NCI-H1694 treated with DMSO at 0.1 percent for 48 hours (cell line): Measurements from ENCODE around the gene NT5C3A.
A peak's percentile ranks its signal among the peaks of the same experiment; 100 is the strongest.
"Not testable (repeated sequence)": the region's sequence is repeated elsewhere in the genome, so short reads cannot be mapped to it uniquely, and the experiment has no call there.

ENCODE experiments used
- DNase-seq: peaks from one replicate; lab custom pipeline; 2025; lab: John Stamatoyannopoulos, UW

The NT5C3A gene

DNA sequence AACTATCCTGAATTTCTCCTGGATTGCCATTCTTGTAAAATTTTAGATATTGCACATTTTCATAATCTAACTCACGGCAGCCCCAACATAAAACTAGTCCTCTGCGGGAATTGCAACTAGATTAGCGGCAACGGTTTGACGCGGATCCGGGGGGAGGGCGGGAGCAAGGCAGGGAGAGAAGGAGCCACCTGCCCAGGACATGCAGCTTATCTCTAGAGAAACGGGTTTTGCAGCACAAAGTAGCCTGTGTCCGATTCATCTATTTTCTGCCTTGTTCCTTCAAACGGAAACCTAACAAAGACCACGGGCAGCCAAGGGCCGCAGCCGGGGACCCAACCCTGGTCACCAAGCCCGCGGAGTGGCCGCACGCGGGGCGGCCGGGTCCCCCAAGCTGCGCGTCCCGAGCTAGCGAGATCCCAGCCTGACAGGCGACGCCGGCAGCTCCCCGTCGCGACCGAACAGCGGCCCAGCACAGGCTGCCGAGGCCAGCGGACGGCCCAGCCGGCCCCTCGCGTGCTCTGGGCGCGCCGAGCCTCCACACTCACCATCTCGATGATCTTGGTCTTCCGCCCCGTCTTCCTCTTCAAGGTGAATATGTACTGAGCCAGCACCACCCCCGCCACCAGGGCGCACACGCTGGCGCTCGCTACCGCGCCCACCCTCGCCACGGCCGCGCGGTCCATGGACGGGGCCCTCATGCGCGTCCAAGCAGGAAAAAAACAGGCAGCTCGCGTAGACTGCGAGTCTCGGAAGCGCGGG, at the start of gene NT5C3A:
Gene NT5C3A (minus strand): TSS at position 754 of the 759 bp plus-strand sequence. CDS start 71 bp downstream, at position 683.
- no peak for DNase-seq

DNA sequence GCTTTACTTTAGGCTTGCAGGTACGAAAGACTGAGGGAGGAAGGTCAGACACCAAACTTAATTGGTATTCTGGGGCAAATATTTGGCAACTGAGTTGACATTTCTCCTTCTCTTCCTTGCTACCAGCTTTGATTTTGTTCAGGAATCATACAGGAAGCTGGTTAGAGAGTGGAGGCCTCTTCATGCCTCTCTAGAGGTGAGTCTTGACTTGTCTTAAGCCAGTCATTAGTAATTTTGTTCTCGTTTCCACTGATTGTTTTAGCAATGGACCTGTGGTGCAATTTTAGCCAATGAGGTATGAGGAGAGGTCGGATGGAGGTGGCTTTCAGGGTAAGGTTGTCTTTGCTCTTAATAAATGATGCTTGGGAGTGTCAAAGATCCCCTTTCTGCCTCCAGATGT, 49.0 kb upstream of the NT5C3A start:
- no peak for DNase-seq

DNA sequence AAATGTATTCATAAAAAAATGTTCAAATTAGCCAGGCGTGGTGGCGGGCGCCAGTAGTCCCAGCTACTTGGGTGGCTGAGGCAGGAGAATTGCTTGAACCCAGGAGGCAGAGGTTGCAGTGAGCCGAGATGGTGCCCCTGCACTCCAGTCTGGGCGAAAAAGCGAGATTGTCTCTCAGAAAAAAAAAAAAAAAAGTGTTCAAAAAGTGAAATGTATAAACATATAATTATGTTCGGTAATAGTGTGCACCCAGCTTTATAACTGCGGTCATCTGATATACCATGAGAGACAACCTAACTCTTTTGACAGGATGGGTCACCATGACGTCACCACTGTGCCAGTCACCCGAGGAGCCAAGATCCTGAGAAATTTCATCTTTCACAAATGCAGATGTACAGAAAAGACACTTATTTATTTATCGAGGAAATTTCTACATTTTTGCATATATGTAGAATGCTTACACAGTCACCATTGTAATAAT, 47.2 kb upstream of the NT5C3A start:
- DNase-seq = peak; percentile 34

DNA sequence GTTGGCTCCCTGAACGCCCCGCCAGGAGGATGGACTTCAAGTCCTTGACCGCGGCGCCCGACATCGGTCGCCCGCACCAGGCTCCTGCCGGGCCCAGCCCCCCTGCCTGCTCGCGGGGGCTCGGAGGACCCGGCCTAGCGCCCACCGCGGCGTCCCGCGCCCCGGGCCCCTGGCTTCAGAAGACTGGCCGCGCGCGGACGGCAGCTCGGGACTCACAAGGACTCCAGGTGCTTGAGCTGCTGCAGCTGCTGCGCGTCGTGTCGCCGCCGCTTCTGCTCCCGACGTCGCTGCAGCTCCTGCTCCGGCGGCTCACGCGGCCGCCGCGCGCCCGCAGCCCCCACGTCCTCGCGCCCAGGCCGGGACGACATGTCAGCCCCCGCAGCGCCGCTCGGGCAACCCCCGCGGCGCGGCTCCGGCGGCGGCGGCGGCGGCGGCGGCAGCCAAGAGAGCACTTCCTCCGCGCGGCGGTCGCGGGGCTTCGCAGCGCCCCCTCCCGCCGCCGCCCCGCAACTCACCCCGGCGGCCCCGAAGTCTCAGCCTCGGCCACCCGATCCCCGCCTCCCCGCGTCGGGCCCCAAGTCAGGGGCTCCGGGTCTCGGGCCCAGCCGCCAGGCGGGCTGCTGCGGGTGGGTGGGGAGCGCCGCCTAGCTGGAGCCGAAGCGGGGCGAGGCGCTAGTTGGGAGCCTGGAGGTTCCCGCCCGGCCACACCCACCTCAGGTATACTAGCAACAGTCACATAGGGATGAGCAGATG, 46.6 kb upstream of the NT5C3A start, which contains the start of gene RP9:
Gene RP9 (minus strand): TSS at position 400 of the 753 bp plus-strand sequence. CDS start 32 bp downstream, at position 368.
- DNase-seq = peak; percentile 69

DNA sequence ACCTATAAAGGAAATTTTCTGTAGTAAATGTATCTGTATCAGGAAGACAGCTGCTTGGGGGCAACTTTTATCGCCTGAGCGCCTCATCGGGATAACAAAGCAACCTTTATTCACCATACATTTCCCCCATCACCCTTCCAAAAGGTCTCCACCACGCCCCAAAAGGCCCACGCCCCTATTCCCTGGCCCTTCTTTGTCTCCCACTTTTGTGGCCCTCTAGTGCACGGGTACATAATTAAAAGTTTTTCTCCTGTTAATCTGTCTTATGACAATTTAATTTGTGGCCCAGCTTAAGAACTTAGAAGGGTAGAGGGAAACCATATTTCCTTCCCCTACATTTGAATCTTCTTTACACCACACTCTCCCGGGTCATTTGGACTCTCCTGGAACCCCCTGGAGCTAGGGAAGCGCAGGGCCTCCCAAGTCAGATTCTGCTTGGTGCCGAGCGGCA, 46.0 kb upstream of the NT5C3A start:
- peak; percentile 15 for DNase-seq

DNA sequence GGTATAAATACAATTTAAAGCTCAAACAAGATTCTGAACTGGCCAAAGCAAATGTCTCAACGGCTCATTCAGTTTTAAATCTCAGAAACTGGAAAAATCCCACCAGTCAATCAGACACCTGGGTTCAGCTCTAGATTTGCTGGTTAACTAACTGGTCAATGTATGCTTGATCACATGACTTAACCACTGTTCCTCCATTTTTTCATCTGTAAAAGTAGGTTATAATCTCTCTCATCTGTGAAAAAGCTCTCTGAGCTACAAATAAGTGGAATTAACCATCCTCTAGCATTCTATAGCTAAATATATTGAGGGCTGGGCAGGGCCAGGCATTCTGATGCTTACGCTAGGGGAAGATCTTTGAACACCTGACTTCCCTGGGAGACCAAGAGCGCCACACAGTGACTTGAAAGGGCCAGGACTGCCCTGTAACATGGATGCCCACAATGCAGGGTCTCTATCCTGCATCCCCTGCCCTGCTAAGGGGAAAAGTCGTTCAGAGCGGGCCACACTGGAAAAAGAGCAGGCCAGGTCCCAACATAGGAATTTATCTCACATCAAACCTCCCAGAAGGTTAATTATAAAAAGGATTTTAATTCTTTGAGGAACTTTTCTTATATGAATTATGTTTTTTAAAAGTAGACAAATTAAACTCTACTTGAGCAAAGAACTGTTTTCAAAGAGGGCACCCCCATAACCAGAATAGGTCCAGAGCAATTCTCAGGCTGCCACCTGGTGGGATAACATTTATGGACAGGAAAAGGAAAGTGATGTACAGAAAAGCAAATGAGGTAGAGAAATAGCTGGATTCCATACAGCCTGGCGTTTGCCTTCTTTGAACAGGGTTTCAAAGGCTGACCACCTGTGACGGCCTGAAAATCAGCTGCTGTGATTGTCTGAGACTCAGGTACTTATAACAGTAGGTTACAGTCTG, 44.8 kb upstream of the NT5C3A start:
- peak; percentile 3 for DNase-seq

DNA sequence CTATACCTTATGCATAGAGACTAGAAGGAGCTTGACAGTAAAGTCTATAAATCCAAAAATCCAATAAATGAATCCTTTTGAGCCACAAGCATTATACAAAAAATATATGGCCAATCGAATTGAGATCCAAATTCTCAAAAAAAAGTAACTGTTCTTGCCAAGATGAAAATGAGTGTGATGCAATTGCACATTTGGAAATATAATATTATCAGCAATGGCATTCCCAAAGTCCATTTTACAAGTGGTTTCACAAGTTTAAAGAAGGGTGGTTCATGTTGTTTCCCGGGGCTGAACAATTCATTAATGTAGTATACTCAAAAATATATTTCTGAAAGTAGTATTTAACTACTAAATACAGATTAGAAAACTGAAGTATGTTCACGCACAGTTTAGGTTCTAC, 39.3 kb upstream of the NT5C3A start:
- DNase-seq = no peak

DNA sequence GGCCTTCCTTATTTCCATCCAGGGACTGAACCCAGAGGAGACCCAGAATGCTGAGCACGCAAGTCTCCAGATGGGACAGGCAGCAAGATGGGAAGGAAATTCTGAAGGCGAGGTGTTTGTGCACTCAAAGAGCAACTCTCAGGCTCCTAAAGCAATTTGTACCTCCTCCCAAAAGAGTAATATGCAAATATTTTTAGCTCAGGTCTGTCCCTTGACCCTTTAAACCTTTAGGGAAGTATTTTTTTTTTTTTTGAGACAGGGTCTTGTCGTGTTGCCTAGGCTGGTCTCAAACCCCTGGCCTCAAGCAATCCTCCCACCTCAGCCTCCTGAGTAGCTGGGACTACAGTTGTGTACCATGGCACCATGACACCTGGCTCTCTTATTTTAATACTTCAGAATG, 38.2 kb upstream of the NT5C3A start:
- DNase-seq = no peak

DNA sequence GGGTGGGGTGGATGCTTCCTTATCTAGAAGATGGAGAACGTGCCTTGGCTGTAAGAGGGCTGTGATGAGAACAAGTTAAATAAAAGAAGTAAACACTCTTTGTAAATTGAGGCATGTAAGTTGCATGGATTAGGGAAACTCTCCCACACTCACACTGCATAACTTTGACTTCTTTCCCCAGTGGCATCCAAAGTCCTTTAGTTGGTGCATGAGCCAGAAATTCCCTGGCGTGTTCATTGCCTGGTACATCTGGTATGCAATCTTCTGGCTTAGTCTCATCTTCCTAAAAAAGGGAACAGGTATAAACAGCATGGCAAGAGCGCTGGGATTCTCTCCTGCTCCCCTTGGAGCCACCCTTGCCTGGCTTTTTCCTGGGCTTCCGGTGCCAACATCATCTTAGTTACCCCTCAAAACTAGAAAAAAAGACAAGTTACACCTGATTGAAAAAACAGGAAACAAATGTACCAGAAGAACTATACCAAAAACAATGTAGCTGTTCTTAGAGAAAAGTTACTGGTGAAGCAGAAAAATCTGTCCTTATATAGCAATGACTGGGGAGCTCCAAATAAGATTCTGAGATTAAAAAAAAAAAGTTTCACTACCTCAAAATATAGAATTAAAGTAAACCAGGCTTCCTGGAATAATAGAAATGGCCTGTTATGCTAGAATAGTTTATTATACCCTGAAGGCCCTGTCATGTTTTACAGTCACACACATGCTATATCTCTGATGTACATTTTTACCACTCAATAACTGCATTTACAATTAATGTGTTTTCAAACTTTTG, 36.8 kb upstream of the NT5C3A start:
- no peak for DNase-seq

DNA sequence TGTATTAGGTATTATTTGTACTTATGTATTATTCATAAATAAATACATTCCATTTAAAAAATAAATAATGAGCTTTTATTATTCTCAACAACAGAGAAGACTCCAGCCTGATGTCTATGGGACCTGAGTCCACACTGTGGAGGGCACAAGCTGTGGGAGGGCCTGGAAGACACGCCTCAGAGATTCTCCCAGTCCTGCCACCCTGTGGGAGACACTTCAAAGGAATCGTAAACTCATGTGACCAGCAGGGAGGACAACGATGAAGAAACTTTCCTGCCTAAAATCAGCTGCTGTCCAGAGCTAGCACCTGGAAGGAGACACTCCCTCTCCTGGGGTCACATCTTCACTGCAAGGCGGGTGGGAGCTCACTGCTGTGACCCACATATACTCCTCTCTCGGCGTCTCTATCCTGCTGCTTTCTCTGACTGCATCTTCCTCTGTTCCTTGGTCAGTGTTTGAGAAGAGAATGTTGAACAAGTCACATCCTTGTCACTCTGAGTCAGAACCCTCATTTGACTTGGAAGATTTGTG, 32.2 kb upstream of the NT5C3A start:
- not testable (repeated sequence) for DNase-seq

DNA sequence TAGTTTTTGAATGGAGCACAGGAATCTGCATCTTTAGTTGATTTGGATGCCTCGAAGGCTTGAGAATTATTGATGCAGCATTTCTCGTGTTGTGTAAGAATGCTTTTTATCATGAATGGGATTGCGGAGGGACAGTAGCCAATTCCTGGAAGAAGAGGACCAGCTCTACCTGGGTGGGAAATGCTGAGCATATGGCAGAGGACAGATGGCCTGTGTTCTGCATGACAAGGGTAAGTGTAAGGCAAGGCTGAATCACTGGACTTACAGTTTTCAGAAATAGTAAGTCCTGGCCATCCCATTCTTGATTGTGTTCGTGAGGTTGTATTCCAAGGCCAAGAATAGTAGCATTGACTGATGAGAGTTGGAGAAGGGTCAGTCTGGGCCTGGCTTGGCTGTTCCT, 30.7 kb upstream of the NT5C3A start:
- DNase-seq = no peak

DNA sequence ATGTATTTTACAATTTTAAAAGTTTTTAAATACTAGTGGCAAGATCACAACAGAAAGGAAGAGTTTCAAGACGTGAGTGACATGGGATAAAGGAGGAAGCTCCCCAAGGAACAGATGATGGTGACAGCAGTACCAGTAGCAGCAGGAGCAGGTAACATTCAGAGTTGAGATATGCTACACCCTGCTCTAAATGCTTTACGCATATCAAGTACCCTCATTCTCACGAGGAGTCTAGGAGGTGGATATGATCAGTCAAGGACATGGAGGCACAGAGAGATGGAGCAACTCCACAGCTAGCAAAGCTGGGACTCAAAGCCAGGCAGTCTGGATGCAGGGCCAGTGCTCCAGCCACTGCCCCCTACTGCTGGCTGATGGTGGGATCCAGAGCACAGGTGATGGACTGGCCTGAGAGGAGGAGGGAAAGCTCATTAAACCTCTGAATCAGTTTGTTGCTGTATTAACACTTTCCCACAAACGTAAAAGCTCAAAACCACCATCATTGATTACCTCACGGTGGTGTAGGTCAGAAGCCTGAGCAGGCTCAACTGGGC, 29.1 kb upstream of the NT5C3A start:
- DNase-seq = no peak

DNA sequence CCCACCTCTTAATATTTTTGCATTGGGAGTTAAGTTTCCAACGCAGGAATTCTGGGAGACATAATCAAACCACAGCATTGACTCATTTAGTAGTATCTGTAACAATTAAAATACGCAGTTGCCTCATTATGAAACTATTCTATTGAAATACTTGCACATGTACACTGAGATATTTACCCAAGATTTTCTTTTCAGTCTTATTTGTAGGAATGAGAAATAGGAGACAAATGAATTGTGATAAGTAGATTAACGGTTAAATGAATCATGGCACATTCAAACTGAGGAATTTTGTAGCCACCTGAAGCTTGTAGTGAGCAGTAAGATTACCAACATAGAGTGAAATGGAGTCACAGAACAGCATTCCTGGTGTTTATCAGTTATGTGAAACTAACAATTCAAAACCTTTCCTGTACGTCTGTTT, 28.5 kb upstream of the NT5C3A start:
- no peak for DNase-seq

DNA sequence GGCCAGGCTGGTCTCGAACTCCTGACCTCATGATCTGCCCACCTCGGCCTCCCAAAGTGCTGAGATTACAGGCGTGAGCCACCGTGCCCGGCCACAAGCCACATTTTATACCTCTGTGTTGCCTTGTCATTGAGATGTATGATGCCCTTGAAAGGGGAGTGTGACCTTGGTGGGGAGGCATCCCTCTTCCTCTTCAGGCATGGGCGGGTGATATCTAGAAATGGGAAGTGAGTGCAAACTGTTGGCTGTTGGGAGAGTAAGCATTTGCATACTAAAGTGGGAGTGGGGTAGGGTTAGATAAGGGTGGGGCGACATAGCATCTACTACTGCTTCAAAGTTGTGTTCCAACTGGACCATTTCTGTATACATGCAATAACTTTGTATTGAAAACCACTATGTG, 26.6 kb upstream of the NT5C3A start:
- DNase-seq = no peak

DNA sequence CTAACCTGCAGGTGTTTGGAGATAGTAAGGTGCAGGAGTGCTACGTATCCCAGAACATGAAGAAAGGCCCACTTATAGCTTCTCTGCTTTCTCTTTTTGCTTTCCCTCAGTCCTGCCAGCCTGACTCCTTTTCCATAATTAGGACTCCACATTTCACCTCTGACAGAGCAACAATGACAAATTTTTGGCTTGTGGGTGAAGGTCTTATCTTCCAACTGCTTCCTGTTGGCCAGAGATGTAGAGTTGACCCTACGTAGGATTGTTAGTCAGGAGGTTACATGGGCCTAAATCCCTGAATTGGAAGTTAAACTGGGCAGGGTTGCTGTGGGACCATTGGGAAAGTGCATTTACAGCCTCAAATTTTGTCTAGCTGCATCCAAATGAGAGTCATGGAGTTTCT, 25.3 kb upstream of the NT5C3A start:
- DNase-seq = no peak

DNA sequence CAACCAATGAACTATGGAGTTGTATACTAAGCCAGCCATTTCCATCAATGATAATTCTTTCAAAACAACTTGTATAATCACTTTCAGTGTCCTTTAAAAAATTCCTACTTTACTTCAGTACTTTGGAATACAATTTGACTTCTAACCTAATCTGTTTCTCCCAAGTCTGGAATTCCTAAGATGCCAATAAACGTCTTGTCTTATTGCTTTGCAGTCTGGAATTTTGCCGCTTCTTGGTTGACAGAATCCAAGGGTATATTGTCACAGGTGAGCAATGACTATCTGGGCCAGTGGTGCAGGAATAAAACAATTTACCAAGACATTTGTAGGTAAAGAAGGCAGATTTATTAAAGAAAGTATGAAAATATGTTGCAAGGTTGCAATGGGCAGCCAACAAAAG, 24.8 kb upstream of the NT5C3A start:
- no peak for DNase-seq

DNA sequence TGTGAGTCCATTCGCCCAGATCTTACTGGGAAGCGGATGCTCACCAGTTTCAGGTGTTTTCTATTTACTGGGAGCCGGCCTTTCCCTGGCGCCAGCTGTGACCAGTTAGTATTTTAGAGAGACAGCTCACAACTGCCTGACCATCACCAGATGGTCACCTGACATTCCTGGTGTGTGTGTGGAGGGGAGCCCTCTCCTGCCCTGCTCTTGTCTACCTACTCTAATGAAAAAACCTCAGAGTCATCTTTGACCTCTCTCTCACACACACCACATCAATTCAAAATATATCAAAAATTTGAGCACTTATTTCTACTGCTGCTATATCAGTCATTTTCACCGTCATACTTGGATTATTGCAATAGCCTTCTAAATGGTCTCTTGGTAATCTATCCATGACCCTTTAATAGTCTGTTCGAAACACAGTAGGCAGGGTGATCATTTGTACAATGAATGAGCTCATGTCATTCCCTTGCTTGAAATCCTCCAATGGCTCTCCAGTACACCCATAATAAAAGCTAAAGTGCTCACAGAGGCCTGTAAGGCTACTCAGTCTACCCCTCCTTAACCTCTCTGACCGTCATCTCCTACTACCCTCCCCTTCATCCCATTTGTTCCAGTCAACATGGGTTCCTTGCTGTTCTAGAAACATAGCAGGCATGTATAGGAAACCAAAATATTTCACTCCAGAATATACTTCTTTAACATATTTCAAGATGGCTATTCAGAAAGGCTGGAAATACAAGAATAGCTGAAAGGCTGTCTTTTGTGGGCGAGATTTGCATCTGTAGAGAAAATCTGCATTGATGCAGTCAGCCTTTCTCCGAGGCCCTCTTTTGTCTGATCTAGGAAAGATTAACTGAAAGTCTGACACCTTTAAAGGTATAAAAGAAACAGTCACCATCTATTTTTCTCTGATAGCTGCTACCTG, 17.5 kb upstream of the NT5C3A start:
- no peak for DNase-seq

DNA sequence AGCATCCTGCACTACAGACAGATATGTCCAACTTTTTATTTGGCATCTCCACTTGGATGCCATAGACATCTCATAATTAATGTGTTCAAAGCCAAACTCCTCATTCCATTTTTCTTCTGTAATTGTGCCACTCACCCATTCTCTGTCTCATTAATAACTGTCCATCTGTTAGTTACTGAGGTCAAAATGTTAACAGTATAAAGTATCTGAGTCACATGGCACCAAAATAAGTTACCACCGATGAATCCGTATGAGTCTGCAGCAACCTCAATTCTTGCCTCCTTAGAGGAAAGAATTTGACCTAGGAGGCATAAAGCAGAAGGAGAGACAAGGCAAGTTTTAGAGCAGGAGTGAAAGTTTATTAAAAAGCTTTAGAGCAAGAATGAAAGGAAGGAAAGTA, 16.5 kb upstream of the NT5C3A start:
- DNase-seq = no peak

DNA sequence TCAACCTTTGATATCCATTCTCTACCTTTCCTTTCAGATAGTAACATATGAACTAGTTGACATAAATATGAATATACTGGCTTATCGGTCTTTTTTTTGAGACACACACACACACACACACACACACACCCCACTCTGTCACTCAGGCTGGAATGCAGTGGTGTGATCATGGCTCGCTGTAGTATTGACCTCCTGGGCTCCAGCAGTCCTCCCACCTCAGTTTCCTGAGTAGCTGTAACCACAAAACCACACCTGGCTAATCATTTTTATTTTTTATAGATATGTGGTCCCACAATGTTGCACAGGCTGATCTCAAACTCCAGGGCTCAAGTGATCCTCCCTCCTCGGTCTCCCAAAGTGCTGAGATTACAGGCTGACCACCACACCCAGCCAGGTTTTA, 14.2 kb upstream of the NT5C3A start:
- no peak for DNase-seq
